ENCODE data around the gene NPAS3.

- TF ChIP-seq CTCF (IDR thresholded peaks at IDR 0.05; ENCODE audit: insufficient read depth, low read length): no peak
- no peak for TF ChIP-seq POLR2AphosphoS5 (IDR thresholded peaks at IDR 0.05; ENCODE audit: low read depth)
- TF ChIP-seq SPI1 (IDR thresholded peaks at IDR 0.05; ENCODE audit: borderline replicate concordance, low read depth): no peak
- TF ChIP-seq GABPA (IDR thresholded peaks at IDR 0.05; ENCODE audit: low read depth): no peak
Measured at GRCh38 chr14:33646692-33647260, 708.1 kb downstream of the NPAS3 start.

All from HL-60 (cell line).